A673 (cell line): ENCODE data around the gene PTPN23. TPM values are rescaled to one million over a fixed set of nuclear protein-coding genes. Genes with fewer than 3 reads are reported as not detected.

Experiments used
- BruUV-seq: library from RNA; stranded (reverse); fragments of 400-500 nt; replicated peaks from 2 replicates; lab custom pipeline; 2021; lab: Mats Ljungman, UMichigan
- CTCF ChIA-PET: fragments of 300-600 bp; sonication (Branson Sonifier 250); formaldehyde crosslinking; loops from one replicate; lab custom pipeline; 2022; ENCODE audit warnings: antibody characterized with exemption; lab: Charles Lee
- POLR2A ChIA-PET: fragments of 300-600 bp; sonication (Branson Sonifier 250); formaldehyde crosslinking; loops from one replicate; lab custom pipeline; 2022; ENCODE audit warnings: antibody characterized with exemption; ENCODE audit not compliant: low non-redundant PET; lab: Charles Lee
- DNase-seq: peaks from one replicate; pipeline ENCODE4 v3.0.0-alpha.2; 2015; ENCODE audit warnings: low spot score
- H3K27ac ChIP-seq: fragments of 200-600 bp; sonication (generic); 2 replicates; pipeline ENCODE4 v1.5.1; 2016; ENCODE audit warnings: mixed run types, low read depth, mild to moderate bottlenecking, mixed read lengths, antibody characterized with exemption, low read length; ENCODE audit not compliant: poor library complexity, severe bottlenecking
- H3K27me3 ChIP-seq: fragments of 200-600 bp; sonication (generic); replicated peaks from 2 replicates; pipeline ENCODE4 v1.6.1; 2017; ENCODE audit warnings: mixed run types, low read depth, mild to moderate bottlenecking, mixed read lengths, antibody characterized with exemption, low read length; ENCODE audit not compliant: insufficient read depth, poor library complexity
- H3K36me3 ChIP-seq: fragments of 200-600 bp; sonication (generic); 2 replicates; pipeline ENCODE4 v1.6.1; 2016; ENCODE audit warnings: mixed run types, mild to moderate bottlenecking, mixed read lengths, antibody characterized with exemption, low read length; ENCODE audit not compliant: insufficient read depth, poor library complexity, severe bottlenecking
- H3K4me1 ChIP-seq: fragments of 200-600 bp; sonication (generic); 2 replicates; pipeline ENCODE4 v1.6.1; 2017; ENCODE audit warnings: mixed run types, mild to moderate bottlenecking, mixed read lengths, antibody characterized with exemption, low read length; ENCODE audit not compliant: insufficient read depth, poor library complexity, severe bottlenecking
- H3K4me3 ChIP-seq: fragments of 200-600 bp; sonication (generic); 2 replicates; pipeline ENCODE4 v1.5.1; 2016; ENCODE audit warnings: low read depth, mixed run types, mild to moderate bottlenecking, mixed read lengths, low read length; ENCODE audit not compliant: poor library complexity, severe bottlenecking
- H3K9me3 ChIP-seq: fragments of 200-600 bp; sonication (generic); 2 replicates; pipeline ENCODE4 v1.6.1; 2016; ENCODE audit warnings: mixed run types, low read depth, mild to moderate bottlenecking, mixed read lengths, antibody characterized with exemption, low read length; ENCODE audit not compliant: poor library complexity, severe bottlenecking
- CTCF ChIP-seq: fragments of 300-800, 200-600 bp; sonication (generic); conservative IDR thresholded peaks from 2 replicates; pipeline ENCODE4 v1.5.1; 2017; ENCODE audit warnings: low read depth, mild to moderate bottlenecking, antibody characterized with exemption, low read length, moderate library complexity, mixed read lengths
- EZH2 ChIP-seq: fragments of 200-600 bp; sonication (generic); IDR thresholded peaks from 2 replicates; pipeline ENCODE4 v1.6.1; 2017; ENCODE audit warnings: borderline replicate concordance, low read depth, mild to moderate bottlenecking, mixed read lengths, antibody characterized with exemption, low read length; ENCODE audit not compliant: poor library complexity, severe bottlenecking
- intact Hi-C: fragments of 100-400 bp; cut with micrococcal nuclease; formaldehyde crosslinking; loops from one replicate; pipeline ENCODE4 v1.10.0; 2022; ENCODE audit not compliant: unreplicated experiment
- total RNA-seq: library from RNA; stranded (reverse); gene quantifications from 2 replicates; pipeline ENCODE4 v1.2.3, GENCODE V29; 2021

PTPN23 gene
- total RNA-seq, 1 experiment from 2014 or later, result 24.0 TPM

DNA sequence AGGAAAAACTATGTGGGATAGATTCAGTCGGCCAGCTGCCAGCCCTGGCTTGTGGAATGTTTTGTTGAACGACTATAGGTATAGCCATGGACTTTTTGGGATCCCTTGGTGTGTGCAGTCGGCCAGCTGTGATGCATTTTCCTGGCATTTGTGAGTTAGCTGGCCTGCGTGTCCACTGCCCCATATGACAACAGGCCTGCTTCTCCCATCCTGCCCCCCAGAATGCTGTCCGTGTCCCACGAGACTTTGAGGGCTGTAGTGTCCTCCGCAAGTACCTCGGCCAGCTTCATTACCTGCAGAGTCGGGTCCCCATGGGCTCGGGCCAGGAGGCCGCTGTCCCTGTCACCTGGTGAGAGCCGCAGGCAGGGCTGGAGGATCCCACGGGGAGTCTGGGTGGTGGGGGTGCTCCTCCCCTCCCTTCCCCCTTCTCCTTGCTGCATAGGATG is 23.6 kb downstream of the PTPN23 start:
- DNase-seq, result no peak
- POLR2A ChIA-PET, result no interaction called here
- Histone ChIP-seq H3K27me3 (no peaks in the 10 kb centered on the region), H3K4me3 (no peak overlapping the region), H3K27ac (no peak overlapping the region), H3K4me1 (no peaks in the 10 kb centered on the region), H3K9me3 (no peaks in the 10 kb centered on the region), H3K36me3 (peaks cover 3% of the 10 kb centered on the region)
- TF ChIP-seq CTCF (no peak), EZH2 (no peak)
- CTCF ChIA-PET, result no interaction called here
- intact Hi-C loops, result no loop called here
- BruUV-seq, result no TSS peak

GRCh38 chr3:47404955-47405790 is 24.4 kb downstream of the PTPN23 start:
- TF ChIP-seq CTCF (no peak), EZH2 (no peak)
- DNase-seq, result no peak
- Histone ChIP-seq H3K4me1 (no peaks in the 10 kb centered on the region), H3K27me3 (no peaks in the 10 kb centered on the region), H3K4me3 (no peak overlapping the region), H3K9me3 (no peaks in the 10 kb centered on the region), H3K36me3 (peaks cover 3% of the 10 kb centered on the region), H3K27ac (no peak overlapping the region)
- ChIA-PET CTCF (no interaction called here), POLR2A (no interaction called here)
- BruUV-seq, result no TSS peak
- intact Hi-C loops, result no loop called here

DNA sequence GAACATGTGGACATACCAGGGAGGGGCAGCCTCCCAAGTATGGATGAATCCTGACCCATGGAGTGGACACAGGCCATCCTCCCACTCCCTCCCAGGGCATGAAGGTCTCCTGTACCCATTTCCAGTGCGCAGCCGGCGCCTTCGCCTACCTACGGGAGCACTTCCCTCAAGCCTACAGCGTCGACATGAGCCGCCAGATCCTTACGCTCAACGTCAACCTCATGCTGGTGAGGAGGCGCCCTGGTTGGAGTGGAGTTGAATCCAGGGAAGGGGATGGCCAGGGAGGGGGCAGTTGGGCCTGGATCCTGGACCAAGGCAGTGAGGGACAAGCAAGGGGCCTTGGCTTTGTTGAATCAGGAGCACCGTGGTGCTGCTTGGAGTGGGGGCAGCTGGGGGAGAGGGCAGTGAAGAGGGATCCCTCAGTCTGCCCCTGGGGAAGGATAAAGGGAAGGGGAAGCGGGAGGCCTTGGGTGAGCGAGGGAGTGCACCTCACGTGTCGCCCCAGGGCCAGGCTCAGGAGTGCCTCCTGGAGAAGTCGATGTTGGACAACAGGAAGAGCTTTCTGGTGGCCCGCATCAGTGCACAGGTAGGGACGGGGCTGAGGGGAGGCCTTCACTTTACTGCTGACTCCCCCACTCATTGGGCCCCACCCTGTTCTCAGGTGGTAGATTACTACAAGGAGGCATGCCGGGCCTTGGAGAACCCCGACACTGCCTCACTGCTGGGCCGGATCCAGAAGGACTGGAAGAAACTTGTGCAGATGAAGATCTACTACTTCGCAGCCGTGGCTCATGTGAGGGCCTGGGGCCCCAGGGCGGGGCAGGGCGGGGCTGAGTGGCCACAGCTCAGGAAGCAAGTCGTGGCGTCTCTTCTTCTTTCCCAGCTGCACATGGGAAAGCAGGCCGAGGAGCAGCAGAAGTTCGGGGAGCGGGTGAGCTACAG is 25.3 kb downstream of the PTPN23 start:
- no TSS peak for BruUV-seq

More for the DNA sequence above, 25.3 kb downstream of the PTPN23 start:
- TF ChIP-seq CTCF, result no peak
- TF ChIP-seq EZH2, result no peak
- Histone ChIP-seq H3K36me3 (peaks cover 3% of the 10 kb centered on the region), H3K9me3 (no peaks in the 10 kb centered on the region), H3K4me1 (no peaks in the 10 kb centered on the region), H3K27me3 (no peaks in the 10 kb centered on the region), H3K4me3 (no peak overlapping the region), H3K27ac (no peak overlapping the region)
- CTCF ChIA-PET, result no interaction called here
- intact Hi-C loops, result no loop called here
- no peak for DNase-seq
- POLR2A ChIA-PET, result no interaction called here
